ENCODE measurements around the gene RAG1.

GRCh38 chr11:36600180-36600579 lies 32.4 kb downstream of the RAG1 start:
- TF ChIP-seq CTCF (IDR thresholded peaks at IDR 0.05) (no peak), POLR2A (IDR thresholded peaks at IDR 0.05; ENCODE audit: low read length) (no peak), BHLHE40 (IDR thresholded peaks at IDR 0.05; ENCODE audit: low read depth, low read length) (no peak), JUNB (IDR thresholded peaks at IDR 0.05) (no peak), RAD21 (conservative IDR thresholded peaks at IDR 0.05 in 1 of 2, IDR thresholded peaks at IDR 0.05 in 1 of 2) (no peak), MYC (IDR thresholded peaks at IDR 0.05; ENCODE audit: borderline replicate concordance, low read length) (no peak), POLR2AphosphoS2 (conservative IDR thresholded peaks at IDR 0.05; ENCODE audit: low read length) (no peak)
